ENCODE data around the gene SYNJ2.
"Not testable (repeated sequence)": the region's sequence is repeated elsewhere in the genome, so short reads cannot be mapped to it uniquely, and the experiment has no call there.

SYNJ2 gene

GRCh38 chr6:157954150-157955117 is 27.2 kb upstream of the SYNJ2 start:
- DNase-seq (ENCODE audit: low read depth in 2 of 2): no peak

- DNase-seq (ENCODE audit: low read depth in 2 of 2): no peak
These were observed 26.0 kb upstream of the SYNJ2 start for GRCh38 chr6:157955675-157956074.

GRCh38 chr6:157956171-157956730 is 25.4 kb upstream of the SYNJ2 start:
- no peak for DNase-seq (ENCODE audit: low read depth in 2 of 2)

GRCh38 chr6:157959451-157960227 is 22.0 kb upstream of the SYNJ2 start:
- DNase-seq (ENCODE audit: low read depth in 2 of 2): no peak

GRCh38 chr6:157961153-157961831 is 20.4 kb upstream of the SYNJ2 start:
- no peak for DNase-seq (ENCODE audit: low read depth in 2 of 2)

- DNase-seq (ENCODE audit: low read depth in 2 of 2): no peak
These were observed 19.7 kb upstream of the SYNJ2 start for GRCh38 chr6:157961832-157962575.

- DNase-seq (ENCODE audit: low read depth in 2 of 2): no peak
These were observed 18.9 kb upstream of the SYNJ2 start for GRCh38 chr6:157962601-157963302.

GRCh38 chr6:157964100-157964499 is 17.6 kb upstream of the SYNJ2 start:
- no peak for DNase-seq (ENCODE audit: low read depth in 2 of 2)

GRCh38 chr6:157965387-157965786 is 16.3 kb upstream of the SYNJ2 start:
- no peak for DNase-seq (ENCODE audit: low read depth in 2 of 2)

- DNase-seq (ENCODE audit: low read depth in 2 of 2): no peak
These were observed 15.1 kb upstream of the SYNJ2 start for GRCh38 chr6:157966589-157966977.

- no peak for DNase-seq (ENCODE audit: low read depth in 2 of 2)
These were observed 14.6 kb upstream of the SYNJ2 start for GRCh38 chr6:157967020-157967419.

GRCh38 chr6:157967486-157967885 is 14.2 kb upstream of the SYNJ2 start:
- no peak for DNase-seq (ENCODE audit: low read depth in 2 of 2)

- DNase-seq (ENCODE audit: low read depth in 2 of 2): not testable (repeated sequence)
These were observed 9.5 kb upstream of the SYNJ2 start for GRCh38 chr6:157972177-157972576.

- DNase-seq (ENCODE audit: low read depth in 2 of 2): no peak
These were observed 7.2 kb upstream of the SYNJ2 start for GRCh38 chr6:157974341-157974894.

- no peak for DNase-seq (ENCODE audit: low read depth in 2 of 2)
These were observed 6.7 kb upstream of the SYNJ2 start for GRCh38 chr6:157974967-157975366.

GRCh38 chr6:157975456-157975855 is 6.2 kb upstream of the SYNJ2 start:
- DNase-seq (ENCODE audit: low read depth in 2 of 2): no peak

- no peak for DNase-seq (ENCODE audit: low read depth in 2 of 2)
These were observed 5.1 kb upstream of the SYNJ2 start for GRCh38 chr6:157976345-157977175.

- DNase-seq (ENCODE audit: low read depth in 2 of 2): no peak
These were observed 4.4 kb upstream of the SYNJ2 start for GRCh38 chr6:157977176-157977804.
